Measurements from ENCODE around the gene WNT7B.

Gene WNT7B

GRCh38 chr22:45977003-45977411 lies at the start of gene WNT7B:
WNT7B (minus strand) TSS chr22:45977162; CDS start chr22:45976754, 408 bp downstream.
- no peak for DNase-seq

- DNase-seq = no peak
These were observed 49.3 kb upstream of the WNT7B start for GRCh38 chr22:46025973-46026898.

- DNase-seq = no peak
These were observed 48.4 kb upstream of the WNT7B start for GRCh38 chr22:46025225-46025972.

- no peak for DNase-seq
These were observed 47.3 kb upstream of the WNT7B start for GRCh38 chr22:46024136-46024840.

- DNase-seq = no peak
These were observed 46.6 kb upstream of the WNT7B start for GRCh38 chr22:46023558-46023981.

- DNase-seq = no peak
These were observed 46.0 kb upstream of the WNT7B start for GRCh38 chr22:46022881-46023512.

- no peak for DNase-seq
These were observed 44.6 kb upstream of the WNT7B start for GRCh38 chr22:46021577-46021976.

- no peak for DNase-seq
These were observed 42.4 kb upstream of the WNT7B start for GRCh38 chr22:46019351-46019750.

GRCh38 chr22:46018859-46019258 lies 41.9 kb upstream of the WNT7B start:
- no peak for DNase-seq

GRCh38 chr22:46017166-46017565 lies 40.2 kb upstream of the WNT7B start:
- DNase-seq = no peak

GRCh38 chr22:46013460-46014416 lies 36.8 kb upstream of the WNT7B start:
- DNase-seq = peak; percentile 94

GRCh38 chr22:46012881-46013281 lies 35.9 kb upstream of the WNT7B start:
- no peak for DNase-seq

- no peak for DNase-seq
These were observed 35.4 kb upstream of the WNT7B start for GRCh38 chr22:46012182-46012880.

- no peak for DNase-seq
These were observed 34.7 kb upstream of the WNT7B start for GRCh38 chr22:46011627-46012181.

- no peak for DNase-seq
These were observed 34.1 kb upstream of the WNT7B start for GRCh38 chr22:46010951-46011626.

- no peak for DNase-seq
These were observed 33.4 kb upstream of the WNT7B start for GRCh38 chr22:46010207-46010867.

GRCh38 chr22:46009730-46010129 lies 32.8 kb upstream of the WNT7B start:
- no peak for DNase-seq

GRCh38 chr22:46008836-46009596 lies 32.1 kb upstream of the WNT7B start:
- DNase-seq = no peak

GRCh38 chr22:46008291-46008690 lies 31.3 kb upstream of the WNT7B start:
- DNase-seq = no peak
